GM18867 (cell line): ENCODE results near the gene RMI2.

ENCODE experiments used
- ATAC-seq: cut with Tn5 transposase; IDR thresholded peaks from one replicate; pipeline ENCODE4 v1.9.1; 2021; ENCODE audit warnings: mild to moderate bottlenecking, moderate library complexity; ENCODE audit not compliant: unreplicated experiment

The RMI2 gene

DNA sequence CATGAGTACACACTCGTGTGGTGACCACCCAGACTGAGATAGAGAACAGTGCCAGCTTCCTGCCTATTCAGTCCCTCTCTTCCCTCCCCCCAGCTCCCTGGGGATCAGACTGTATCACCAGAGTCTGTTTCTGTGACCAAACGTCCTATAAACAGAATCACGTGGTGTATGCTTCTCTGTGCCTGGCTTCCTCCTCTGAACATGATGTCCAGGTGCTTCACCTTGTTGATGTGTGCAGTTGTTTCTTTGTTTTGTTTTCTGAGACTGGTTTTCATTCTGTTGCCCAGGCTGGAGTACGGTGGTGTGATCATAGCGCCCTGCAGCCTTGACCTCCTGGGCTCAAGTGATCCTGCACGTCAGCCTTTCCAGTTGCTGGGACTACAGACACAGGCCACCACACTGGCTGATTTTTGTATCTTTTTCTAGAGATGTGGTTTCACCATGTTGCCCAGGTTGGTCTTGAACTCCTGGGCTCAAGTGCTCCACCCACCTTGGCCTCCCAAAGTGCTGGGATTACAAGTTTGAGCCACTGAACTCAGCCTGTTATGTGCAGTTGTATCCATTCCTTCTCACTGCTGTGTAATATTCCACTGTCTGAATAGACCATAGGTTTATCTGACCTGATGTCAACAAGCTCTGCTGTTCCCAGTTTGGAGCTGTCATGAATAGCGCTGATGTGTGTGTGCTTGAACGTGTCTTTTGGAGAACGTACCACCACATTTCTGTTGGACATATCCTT lies 35.2 kb upstream of the RMI2 start:
- peak; percentile 41 for ATAC-seq

DNA sequence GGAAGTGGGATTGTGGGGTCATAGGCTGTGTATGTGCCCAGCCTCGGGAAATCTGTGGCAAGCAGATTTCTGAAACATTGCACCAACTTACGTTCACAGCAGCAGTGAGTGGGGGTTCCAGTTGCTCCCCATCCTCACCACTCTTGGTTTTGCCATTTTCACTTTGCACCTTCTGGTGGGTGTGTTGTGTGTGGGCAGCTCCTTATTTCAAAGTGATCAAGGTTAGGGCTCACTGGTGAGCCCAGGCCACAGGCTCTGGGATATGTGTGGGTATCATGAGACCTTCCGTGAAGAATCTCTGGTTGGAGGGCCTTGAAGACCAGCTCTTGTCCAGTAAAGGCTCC lies 34.7 kb upstream of the RMI2 start:
- ATAC-seq: no peak

DNA sequence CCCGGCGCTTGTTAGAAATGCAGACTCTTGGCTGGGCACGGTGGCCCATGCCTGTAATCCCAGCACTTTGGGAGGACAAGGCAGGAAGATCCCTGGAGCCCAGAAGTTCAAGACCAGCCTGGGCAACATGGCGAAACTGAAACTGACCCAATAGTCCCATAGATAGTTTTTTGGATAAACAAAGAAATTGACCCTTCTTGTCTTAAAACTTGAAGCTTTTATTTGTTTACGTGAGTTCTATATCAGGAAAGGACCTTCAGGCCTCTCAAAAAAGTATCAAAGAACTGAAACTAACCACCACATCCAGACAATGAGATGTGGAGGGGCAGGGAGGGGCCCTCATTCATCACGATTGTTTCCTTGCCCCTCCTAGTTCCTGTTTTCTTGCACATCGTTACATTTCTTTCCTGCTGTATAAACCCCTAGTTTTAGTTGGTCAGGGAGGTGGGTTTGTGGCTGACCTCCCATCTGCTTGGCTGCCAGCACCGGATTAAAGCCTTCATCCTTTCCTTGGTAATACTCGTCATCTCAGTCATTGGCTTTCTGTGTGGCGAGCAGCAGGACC lies 34.2 kb upstream of the RMI2 start:
- ATAC-seq: peak; percentile 37

DNA sequence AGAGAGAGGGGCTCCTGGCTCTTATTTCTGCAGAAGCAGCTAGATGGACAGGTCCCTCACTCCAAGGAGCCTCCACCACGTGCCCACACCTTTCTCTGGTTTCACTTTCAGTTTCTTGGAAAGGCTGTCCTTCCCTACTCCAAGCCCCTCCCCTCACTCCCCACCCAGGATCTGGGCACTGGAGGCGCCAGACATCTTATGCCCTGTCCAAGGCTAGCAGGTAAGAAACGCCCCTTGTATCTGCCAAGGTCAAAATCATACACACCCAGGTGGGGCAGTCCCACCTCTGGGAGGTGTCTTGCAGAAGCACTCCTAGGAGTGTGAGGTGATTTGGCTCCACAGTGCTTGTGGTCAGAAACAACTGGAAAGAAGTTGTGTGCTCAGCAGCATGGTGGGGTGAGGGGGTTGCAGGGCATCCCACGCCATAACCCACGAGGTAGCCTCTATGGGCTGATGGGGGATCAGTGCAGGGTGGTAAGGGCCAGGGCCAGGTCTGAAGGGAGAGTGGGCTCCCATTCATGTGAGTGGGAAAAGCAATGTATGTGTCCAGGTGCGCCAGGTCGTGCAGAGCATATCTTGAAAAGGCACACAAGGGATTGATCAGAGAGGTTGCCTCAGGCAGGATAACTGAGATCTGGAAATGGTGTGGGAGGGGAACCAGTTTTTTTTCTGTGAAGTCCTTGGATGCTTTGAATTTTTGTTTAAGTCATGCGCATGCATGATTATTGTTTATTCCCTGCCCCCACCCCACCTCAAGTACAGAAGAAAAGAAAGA lies 32.4 kb upstream of the RMI2 start:
- no peak for ATAC-seq

DNA sequence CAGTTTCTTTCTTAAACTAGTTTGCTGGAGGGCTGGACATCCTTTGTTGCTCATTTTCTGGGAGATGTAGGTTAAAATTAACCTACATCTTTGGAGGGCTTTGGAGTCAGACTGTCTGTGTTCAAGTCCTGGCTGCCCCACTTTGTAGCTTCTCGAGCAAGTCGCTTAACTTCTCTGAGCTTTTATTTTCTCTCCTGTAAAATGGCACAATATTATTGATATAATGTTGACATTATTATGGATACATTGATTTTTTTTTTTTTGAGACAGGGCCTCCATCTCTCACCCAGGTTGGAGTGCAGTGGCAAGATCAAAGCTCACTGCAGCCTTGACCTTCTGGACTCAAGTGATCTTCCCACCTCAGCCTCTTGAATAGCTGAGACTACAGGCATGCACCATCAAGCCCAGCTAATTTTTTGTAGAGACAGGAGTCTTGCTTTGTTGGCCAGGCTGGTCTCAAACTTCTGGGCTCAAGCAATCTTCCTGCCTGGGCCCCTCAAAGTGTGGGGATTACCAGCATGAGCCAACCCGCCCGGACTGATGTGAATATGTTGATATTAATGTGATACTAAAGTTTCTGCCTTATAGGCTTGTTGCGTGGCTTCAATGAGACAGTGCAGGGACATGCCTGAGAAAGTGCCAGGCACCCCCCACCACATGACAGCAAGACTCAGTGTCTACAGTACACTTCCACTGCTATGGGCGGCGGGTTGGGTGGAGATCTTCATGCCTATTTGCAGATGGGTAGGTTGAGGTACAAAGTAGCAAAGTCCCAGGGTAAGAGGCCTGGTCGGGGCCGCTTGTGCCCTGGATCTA lies 31.6 kb upstream of the RMI2 start:
- ATAC-seq: no peak

DNA sequence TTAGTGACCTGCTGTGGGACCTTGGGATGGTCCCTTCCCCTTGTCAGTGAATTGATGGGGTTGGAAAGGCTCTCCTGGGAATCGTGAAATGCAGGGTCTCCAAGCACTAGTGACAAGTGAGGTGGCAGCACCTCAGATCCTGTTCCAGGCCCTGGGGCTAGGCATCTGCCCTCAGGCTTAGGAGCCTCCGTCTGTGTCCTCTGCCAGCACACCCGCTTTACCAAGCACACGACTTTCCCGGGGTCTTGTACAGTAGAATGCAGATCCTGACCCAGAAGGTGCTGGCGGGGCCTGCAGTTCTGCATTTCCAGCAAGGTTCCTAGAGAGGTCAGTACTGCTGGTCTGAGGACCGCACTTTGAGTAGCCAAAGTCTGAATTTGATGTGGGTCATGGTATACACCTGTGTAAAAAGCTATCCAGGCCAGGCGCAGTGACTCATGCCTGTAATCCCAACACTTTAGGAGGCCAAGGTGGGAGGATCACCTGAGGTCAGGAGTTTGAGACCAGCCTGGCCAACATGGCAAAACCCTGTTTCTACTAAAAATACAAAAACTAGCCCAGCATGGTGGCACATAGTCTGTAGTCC lies 30.9 kb upstream of the RMI2 start:
- no peak for ATAC-seq

DNA sequence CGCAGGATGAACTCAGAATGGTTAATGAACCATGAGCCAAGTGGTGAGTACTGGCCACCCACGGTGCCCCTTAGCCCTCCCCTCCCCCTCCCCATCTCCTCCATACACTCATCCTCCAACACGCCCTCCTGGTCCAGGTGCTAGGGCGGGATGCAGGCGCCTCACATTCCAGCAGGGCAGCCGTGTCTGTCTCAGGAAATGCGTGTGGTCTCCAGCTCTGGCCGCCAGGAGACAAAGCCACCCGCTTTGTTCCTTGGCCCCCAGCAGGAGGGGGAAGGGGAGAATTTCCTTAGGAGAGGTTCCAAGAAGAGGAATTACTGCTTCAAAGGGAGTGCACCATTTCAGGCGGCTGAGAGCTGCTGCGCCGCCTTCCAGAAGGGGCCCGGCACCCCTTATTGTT lies 29.7 kb upstream of the RMI2 start:
- ATAC-seq: no peak

DNA sequence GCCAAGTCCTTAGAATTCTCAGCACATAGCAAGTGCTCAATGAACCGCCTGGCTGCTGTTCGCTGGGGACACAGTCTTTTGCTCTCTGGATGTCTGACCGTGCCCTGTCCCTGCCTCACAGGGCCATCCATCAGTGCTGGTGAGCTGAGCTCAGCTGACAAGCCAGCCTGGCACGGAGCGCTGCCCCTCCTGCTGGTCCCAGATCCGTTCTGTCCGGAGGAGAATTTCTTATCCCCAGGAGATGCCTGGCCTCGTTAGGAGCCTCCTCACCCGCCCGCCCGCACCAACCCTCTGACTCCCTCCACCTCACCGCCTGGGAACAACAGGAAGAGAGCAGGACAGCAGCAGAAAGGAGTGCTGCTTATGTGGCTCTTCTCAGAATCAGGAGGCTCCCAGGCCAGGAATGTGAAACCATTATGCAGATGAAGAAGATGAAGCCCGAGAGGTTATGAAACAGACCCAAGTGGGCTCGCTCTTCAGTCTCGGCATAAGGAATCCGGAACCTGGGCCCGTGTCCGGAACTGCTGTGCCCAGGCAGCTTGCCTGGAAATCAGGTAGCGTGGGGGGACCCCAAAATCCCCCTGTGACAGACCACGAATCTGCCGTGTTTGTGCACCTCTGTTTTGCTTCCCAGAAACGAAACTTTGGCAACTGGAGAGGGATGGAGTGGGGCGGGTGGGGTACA lies 28.8 kb upstream of the RMI2 start:
- no peak for ATAC-seq

DNA sequence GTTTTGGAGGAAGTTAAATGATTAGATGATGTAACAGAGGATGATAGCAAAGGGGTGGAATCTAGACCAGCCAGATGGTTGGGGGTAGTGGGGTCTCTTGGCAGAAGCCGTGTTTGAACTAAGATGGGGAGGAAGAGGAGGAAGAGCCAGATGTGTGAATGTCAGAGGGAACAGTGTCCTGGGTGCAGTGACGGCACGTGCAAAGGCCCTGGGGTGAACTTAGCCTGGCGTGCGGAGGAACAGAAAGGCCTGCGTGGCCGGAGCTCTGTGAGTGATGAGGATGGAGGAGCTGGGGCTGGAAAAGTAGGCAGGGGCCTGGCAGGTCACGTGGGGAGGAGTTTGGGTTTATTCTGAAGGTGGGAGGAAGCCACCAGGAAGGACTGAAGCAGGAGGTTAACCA lies 26.4 kb upstream of the RMI2 start:
- ATAC-seq: no peak

DNA sequence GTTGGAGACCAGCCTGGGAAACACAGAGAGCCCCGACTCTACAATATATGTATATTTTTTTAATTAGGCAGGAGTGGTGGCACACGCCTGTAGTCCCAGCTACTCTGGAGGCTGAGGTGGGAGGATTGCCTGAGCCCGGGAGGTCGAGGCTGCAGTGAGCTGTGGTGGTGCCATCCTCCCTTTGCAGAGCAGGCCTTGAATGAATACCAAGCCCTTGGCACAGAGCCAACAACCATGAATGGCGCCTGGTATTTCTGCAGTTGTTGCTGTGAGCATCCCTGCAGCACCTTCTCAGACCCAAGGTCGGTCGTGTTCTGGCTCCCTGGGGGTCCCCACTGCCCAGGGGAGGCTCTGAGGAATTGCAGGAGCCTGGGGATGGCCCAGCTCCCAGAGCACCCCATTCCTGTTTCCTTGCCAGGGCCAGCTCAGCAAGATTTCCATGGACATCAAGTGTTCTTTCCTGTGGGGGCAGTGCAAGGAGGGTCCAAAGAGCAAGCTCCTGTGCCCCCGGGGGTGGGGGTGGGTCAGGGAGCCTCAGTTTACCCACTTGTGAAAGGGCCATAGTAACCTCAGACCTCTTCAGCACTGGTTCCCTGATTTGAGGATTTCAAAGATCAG lies 25.6 kb upstream of the RMI2 start:
- no peak for ATAC-seq

DNA sequence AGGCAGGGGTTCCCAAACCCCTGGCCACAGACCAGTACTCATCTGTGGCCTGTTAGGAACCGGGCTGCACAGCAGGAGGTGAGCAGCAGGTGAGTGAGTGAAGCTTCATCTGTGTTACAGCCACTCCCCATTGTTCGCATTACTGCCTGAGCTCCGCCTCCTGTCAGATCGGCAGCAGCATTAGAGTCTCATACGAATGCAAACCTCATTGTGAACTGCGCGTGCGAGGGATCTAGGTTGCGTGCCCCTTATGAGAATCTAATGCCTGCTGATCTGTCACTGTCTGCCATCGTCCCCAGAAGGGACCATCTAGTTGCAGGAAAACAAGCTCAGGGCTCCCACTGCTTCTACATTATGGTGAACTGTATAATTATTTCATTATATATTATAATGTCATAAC lies 25.1 kb upstream of the RMI2 start:
- ATAC-seq: no peak

DNA sequence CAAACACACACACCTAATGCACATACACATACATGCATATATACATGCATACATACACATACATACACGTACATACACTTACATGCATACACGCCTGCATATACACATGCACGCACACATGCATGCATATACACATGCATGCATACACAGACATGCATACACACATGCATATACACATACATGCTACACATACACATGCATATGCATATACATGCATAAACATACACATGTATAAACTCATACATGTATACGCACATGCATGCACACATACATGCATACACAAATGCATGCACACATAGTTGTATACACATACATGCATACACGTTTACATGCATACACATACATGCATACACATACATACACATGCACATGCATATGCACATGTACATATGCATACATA lies 23.6 kb upstream of the RMI2 start:
- ATAC-seq: no peak

DNA sequence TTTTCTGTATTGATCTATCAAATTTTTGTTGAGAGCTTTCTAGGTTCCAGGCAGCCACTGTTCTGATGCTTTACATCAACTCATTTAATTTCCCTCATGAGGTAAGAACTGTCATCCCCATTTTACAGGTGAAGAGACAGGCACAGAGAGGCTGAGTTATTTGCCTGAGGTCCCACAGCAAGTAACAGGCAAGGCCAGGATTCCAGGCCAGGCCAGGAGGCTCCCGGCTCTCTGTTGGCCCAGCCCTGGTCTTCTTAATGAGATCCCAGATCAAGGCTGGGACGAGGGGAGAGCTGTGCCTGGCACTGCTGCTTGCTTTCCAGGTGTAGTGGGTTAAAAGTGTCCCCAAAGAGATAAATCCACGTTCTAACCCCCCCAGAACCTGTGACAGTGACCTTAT lies 22.4 kb upstream of the RMI2 start:
- no peak for ATAC-seq

DNA sequence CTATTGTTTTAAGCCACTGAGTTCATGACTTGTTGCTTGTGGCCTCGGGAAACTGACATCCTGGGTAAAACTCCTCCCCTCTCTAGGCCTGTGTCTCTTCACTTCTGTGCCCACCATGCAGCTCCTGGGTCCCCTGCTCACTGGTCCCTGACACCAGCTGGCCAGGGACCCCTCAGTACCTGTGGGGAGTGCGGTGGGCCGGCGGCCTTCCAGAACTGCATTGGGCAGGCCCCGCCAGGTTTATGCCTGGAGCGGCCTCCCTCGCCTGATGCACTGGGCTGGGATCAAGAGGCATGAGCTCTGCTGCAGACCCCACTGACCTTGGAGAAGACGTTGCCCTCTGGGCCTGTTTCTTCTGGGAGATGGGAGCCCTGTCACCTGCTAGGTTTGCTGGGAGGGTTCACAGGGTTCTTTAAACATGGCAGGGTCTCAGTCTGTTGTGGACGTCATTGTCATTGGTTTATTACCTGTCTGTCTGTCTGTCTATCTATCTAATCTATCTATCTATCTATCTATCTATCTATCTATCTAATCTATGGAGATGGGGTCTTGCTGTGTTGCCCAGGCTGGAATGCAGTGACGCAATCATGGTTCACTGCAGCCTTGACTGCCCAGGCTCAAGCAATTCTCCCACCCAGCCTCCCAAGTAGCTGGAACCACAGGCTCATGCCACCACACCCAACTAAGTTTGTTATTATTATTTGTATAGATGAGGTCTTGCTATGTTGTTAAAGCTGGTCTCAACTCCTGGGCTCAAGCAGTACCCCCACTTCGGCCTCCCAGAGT lies 21.5 kb upstream of the RMI2 start:
- ATAC-seq: no peak

DNA sequence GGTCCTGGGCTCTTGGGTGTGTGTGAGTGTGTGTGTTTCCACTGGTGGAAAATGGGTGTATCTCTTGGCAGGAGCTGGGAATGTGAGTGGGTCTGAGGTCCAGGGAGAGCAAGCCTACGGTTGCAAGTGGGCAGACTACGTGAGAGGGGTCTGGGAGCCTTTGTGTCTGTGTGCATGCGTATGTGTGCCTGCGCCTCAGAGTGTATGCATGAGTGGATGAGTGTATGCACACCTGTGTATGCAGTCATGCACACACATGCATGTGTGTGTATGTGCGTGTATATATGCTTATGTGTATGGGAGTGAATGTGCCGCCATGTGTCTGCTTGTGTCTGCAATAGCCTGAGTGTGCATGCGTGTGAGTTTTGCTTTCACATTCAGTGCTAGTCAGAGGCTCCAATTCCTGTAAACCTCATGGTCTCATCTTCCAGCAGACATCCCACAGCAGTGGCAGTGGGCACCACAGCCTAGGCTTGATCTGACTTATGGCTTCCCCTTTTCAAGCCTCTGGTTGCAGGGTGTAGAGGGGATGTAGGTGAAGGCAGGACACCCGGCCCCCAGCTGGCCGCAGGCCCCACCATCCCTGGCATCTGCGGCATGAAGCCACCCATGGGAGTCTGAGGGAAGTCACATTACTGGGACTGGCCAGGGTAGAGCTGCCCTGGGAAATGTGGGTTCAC lies 19.7 kb upstream of the RMI2 start:
- ATAC-seq: no peak

DNA sequence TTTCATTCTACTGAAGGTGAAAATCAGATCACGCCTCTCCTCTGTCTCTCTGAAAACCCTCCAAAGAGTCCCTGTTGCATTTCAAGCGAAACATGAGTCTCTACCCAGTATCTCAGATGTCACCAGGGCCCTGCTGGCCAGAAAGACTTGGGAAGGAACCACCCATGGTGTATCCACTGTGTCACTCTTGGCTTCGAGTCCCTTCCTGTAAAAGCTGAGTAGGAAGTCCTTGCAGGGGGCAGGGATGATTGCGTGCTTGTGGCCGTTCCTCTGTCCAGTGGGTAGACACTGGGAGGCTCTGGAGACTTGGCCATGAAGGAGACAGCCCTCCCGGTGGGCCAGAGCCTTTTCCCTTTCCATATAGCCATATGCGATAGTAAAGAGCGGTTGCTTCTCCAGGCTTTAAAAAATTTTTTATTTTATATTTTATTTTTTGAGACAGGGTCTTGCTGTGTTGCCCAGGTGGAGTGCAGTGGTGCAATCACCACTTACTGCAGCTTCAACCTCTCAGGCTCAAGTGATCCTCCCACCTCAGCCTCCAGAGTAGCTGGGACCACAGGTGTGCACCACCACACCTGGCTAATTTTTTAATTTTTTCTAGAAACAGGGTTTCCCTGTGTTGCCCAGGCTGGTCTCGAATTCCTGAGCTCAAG lies 19.0 kb upstream of the RMI2 start:
- ATAC-seq: no peak

DNA sequence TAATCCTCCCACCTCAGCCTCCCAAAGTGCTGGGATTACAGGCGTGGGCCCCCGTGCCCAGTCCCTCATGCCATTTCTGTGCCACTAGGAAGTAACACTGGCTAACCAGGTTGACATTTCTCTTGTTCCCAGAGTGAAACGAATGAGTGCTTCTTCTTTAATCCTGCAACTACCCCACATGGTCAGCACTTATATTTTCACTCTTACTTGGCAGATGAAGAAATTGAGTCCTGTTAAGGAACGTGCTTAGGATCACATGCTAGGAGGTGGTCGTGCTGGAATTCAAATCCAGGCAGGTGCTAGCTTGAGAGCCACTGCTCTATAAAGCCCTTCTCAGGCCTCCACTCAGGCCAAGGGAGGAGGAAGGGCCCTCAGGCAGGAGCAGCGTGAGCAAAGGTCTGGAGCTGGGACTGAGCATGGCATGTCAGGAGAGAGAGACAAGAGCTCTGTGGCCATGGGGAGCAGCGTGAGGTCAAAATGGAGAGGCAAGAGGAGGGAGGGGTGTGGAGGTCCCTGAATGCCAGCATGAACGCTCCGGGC lies 18.5 kb upstream of the RMI2 start:
- no peak for ATAC-seq
